Neural cell (in vitro differentiated cells): ENCODE results near the gene PRKCA. TPM values are rescaled to one million over a fixed set of nuclear protein-coding genes. Genes with fewer than 3 reads are reported as not detected.

Experiments
- H2AFZ ChIP-seq: fragments of 200-600, 300-800 bp; sonication (generic), shearing (Covaris generic); 2 replicates; pipeline ENCODE4 v1.6.0; 2014; ENCODE audit warnings: low read depth, mild to moderate bottlenecking, antibody characterized with exemption, low read length, moderate library complexity
- H3F3A ChIP-seq: fragments of 200-600 bp; shearing (Covaris generic); 2 replicates; pipeline ENCODE4 v1.6.1; 2016; ENCODE audit warnings: mild to moderate bottlenecking, moderate library complexity, mixed read lengths, antibody characterized with exemption, low read length; ENCODE audit not compliant: insufficient read depth, poor library complexity, severe bottlenecking
- H3K27ac ChIP-seq: fragments of 200-600, 300-800 bp; sonication (generic), shearing (Covaris generic); 2 replicates; pipeline ENCODE4 v1.5.1; 2014; ENCODE audit warnings: mild to moderate bottlenecking, low read length, moderate library complexity
- H3K27me3 ChIP-seq: fragments of 300-800, 200-600 bp; sonication (generic), shearing (Covaris generic); 2 replicates; pipeline ENCODE4 v1.6.0; 2014; ENCODE audit warnings: mild to moderate bottlenecking, low read depth, low read length, moderate library complexity; ENCODE audit not compliant: insufficient read depth
- H3K36me3 ChIP-seq: fragments of 300-800, 200-600 bp; sonication (generic), shearing (Covaris generic); 2 replicates; pipeline ENCODE4 v1.5.1; 2014; ENCODE audit warnings: mild to moderate bottlenecking, antibody characterized with exemption, low read length, moderate library complexity; ENCODE audit not compliant: insufficient read depth
- H3K4me2 ChIP-seq: fragments of 300-800, 200-600 bp; sonication (generic), shearing (Covaris generic); 2 replicates; pipeline ENCODE4 v1.6.0; 2014; ENCODE audit warnings: mild to moderate bottlenecking, low read length
- H3K4me3 ChIP-seq: fragments of 300-800, 200-600 bp; sonication (generic), shearing (Covaris generic); 2 replicates; pipeline ENCODE4 v1.5.1; 2014; ENCODE audit warnings: mild to moderate bottlenecking, low read length, moderate library complexity
- H3K79me2 ChIP-seq: fragments of 200-600 bp; shearing (Covaris generic); replicated peaks from 2 replicates; pipeline ENCODE4 v1.6.0; 2014; ENCODE audit warnings: mild to moderate bottlenecking, low read length, moderate library complexity; ENCODE audit not compliant: insufficient read depth
- H3K9ac ChIP-seq: fragments of 300-800, 200-600 bp; sonication (generic), shearing (Covaris generic); 2 replicates; pipeline ENCODE4 v1.6.1; 2016; ENCODE audit warnings: mild to moderate bottlenecking, low read length, mixed read lengths
- H3K9me2 ChIP-seq: fragments of 200-600 bp; shearing (Covaris generic); 2 replicates; pipeline ENCODE4 v1.6.1; 2016; ENCODE audit warnings: mild to moderate bottlenecking, low read length, mixed read lengths; ENCODE audit not compliant: insufficient read depth
- H3K9me3 ChIP-seq: fragments of 200-600, 300-800 bp; sonication (generic), shearing (Covaris generic); 2 replicates; pipeline ENCODE4 v1.6.1; 2016; ENCODE audit warnings: mild to moderate bottlenecking, mixed run types, low read length, moderate library complexity, mixed read lengths
- H4K20me1 ChIP-seq: fragments of 200-600 bp; shearing (Covaris generic); 2 replicates; pipeline ENCODE4 v1.6.1; 2016; ENCODE audit warnings: mild to moderate bottlenecking, mixed run types; ENCODE audit not compliant: insufficient read depth
- EP300 ChIP-seq: fragments of 450-650 bp; conservative IDR thresholded peaks from 2 replicates; pipeline ENCODE4 v1.6.1; 2014; ENCODE audit warnings: antibody characterized with exemption, mild to moderate bottlenecking, moderate library complexity; ENCODE audit not compliant: poor library complexity, severe bottlenecking
- EZH2 ChIP-seq: fragments of 200-600, 300-800 bp; shearing (Covaris generic), sonication (generic); IDR thresholded peaks from 2 replicates; pipeline ENCODE4 v1.6.1; 2014; ENCODE audit warnings: antibody characterized with exemption, low read length, borderline replicate concordance, mild to moderate bottlenecking; ENCODE audit not compliant: insufficient read depth, poor library complexity, severe bottlenecking
- MXI1 ChIP-seq: fragments of 450-650 bp; conservative IDR thresholded peaks from 2 replicates; pipeline ENCODE4 v1.6.1; 2014; ENCODE audit warnings: antibody characterized with exemption, mild to moderate bottlenecking; ENCODE audit not compliant: poor library complexity, severe bottlenecking
- POLR2AphosphoS5 ChIP-seq: IDR thresholded peaks from 2 replicates; pipeline ENCODE4 v1.6.1; 2012
- RAD21 ChIP-seq: fragments of 450-650 bp; conservative IDR thresholded peaks from 2 replicates; pipeline ENCODE4 v1.6.1; 2014; ENCODE audit warnings: antibody characterized with exemption, mild to moderate bottlenecking, moderate library complexity
- SMC3 ChIP-seq: fragments of 450-650 bp; conservative IDR thresholded peaks from 2 replicates; pipeline ENCODE4 v1.6.1; 2014; ENCODE audit warnings: antibody characterized with exemption, mild to moderate bottlenecking, moderate library complexity; ENCODE audit not compliant: poor library complexity
- TAF1 ChIP-seq: IDR thresholded peaks from 2 replicates; pipeline ENCODE4 v1.6.1; 2012; ENCODE audit warnings: low read depth
- polyA plus RNA-seq: library from polyadenylated mRNA; depleted of rRNA; stranded (reverse); fragments of >200 nt; gene quantifications from 2 replicates; pipeline ENCODE4 v1.2.3, GENCODE V29; 2014
- TF ChIP-seq, protein P1 (sequence below): IDR thresholded peaks from 2 replicates; pipeline ENCODE4 v1.6.1; 2012; ENCODE audit warnings: borderline replicate concordance
- TF ChIP-seq, protein P2 (sequence below): fragments of 450-650 bp; IDR thresholded peaks from 2 replicates; pipeline ENCODE4 v1.5.1; 2014; ENCODE audit warnings: antibody characterized with exemption, mild to moderate bottlenecking, moderate library complexity; ENCODE audit not compliant: poor library complexity, severe bottlenecking

The PRKCA gene
- polyA plus RNA-seq, 1 donor from 2014 or later = 5.9 TPM

DNA sequence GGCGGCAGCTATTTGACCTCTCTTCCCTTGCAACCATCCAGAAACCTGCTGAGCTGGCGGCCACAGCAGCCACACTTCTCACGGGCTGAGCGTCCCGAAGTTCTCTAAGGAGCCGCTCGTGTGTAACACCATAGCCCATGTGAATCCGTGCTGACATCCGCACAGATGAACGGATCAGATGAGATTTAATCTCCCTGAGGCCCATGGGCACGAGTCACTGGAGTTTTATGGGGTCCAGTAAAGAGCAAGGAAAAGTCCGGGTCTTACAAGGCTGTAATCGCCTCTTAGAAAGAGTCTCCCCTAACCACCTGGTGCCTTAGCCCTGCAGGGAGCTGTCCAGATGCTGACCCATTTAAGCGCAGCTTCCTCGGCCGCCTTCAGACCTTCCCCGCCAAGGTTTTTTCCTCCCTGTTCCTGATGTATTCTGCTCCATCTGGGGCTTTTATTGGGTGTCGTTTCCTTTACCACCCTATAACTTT is 527.0 kb downstream of the PRKCA start:
- Histone ChIP-seq H4K20me1 (no peaks in the 10 kb centered on the region), H3K4me3 (no peak overlapping the region), H3K9me2 (no peaks in the 10 kb centered on the region)

DNA sequence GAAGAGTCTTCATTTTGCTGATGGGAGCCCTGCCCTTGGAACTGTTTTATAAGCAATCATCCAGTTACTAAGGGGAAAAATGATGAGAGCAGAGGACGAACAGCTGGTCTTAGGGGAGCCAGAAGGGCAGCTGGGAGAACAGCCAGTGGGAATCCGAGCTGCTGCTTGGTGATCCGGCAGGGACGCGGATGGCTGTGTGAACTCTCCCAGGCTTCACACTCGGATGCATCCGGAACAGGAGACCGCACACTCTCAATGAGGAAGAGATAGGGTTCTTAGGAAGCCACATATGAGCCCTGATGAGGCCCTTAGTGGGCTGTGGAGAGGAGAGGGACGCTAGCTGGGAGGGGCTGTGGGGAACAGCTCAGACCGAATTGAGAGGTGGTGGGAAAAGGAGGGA is 527.5 kb downstream of the PRKCA start:
- TF ChIP-seq RAD21 (no peak), EP300 (no peak), TAF1 (no peak), MXI1 (no peak), POLR2AphosphoS5 (no peak), SMC3 (no peak)
- TF ChIP-seq, protein P1, sequence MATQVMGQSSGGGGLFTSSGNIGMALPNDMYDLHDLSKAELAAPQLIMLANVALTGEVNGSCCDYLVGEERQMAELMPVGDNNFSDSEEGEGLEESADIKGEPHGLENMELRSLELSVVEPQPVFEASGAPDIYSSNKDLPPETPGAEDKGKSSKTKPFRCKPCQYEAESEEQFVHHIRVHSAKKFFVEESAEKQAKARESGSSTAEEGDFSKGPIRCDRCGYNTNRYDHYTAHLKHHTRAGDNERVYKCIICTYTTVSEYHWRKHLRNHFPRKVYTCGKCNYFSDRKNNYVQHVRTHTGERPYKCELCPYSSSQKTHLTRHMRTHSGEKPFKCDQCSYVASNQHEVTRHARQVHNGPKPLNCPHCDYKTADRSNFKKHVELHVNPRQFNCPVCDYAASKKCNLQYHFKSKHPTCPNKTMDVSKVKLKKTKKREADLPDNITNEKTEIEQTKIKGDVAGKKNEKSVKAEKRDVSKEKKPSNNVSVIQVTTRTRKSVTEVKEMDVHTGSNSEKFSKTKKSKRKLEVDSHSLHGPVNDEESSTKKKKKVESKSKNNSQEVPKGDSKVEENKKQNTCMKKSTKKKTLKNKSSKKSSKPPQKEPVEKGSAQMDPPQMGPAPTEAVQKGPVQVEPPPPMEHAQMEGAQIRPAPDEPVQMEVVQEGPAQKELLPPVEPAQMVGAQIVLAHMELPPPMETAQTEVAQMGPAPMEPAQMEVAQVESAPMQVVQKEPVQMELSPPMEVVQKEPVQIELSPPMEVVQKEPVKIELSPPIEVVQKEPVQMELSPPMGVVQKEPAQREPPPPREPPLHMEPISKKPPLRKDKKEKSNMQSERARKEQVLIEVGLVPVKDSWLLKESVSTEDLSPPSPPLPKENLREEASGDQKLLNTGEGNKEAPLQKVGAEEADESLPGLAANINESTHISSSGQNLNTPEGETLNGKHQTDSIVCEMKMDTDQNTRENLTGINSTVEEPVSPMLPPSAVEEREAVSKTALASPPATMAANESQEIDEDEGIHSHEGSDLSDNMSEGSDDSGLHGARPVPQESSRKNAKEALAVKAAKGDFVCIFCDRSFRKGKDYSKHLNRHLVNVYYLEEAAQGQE = peak; percentile 19
- Histone ChIP-seq H3F3A (no peaks in the 10 kb centered on the region), H2AFZ (no peak overlapping the region), H3K4me2 (no peak overlapping the region), H3K27me3 (peaks cover 8% of the 10 kb centered on the region), H3K9ac (no peak overlapping the region), H3K9me2 (no peaks in the 10 kb centered on the region), H3K36me3 (no peaks in the 10 kb centered on the region), H3K79me2 (no peaks in the 10 kb centered on the region), H3K27ac (no peak overlapping the region), H3K4me3 (peak overlapping the region; percentile 10), H4K20me1 (no peaks in the 10 kb centered on the region), H3K9me3 (no peaks in the 10 kb centered on the region)

More for the DNA sequence above, 527.0 kb downstream of the PRKCA start:
- Histone ChIP-seq H2AFZ (no peak overlapping the region), H3K4me2 (no peak overlapping the region), H3F3A (no peaks in the 10 kb centered on the region), H3K27me3 (peaks cover 4% of the 10 kb centered on the region), H3K36me3 (no peaks in the 10 kb centered on the region), H3K79me2 (no peaks in the 10 kb centered on the region), H3K9me3 (no peaks in the 10 kb centered on the region), H3K27ac (no peak overlapping the region), H3K9ac (no peak overlapping the region)
- TF ChIP-seq, protein P2, sequence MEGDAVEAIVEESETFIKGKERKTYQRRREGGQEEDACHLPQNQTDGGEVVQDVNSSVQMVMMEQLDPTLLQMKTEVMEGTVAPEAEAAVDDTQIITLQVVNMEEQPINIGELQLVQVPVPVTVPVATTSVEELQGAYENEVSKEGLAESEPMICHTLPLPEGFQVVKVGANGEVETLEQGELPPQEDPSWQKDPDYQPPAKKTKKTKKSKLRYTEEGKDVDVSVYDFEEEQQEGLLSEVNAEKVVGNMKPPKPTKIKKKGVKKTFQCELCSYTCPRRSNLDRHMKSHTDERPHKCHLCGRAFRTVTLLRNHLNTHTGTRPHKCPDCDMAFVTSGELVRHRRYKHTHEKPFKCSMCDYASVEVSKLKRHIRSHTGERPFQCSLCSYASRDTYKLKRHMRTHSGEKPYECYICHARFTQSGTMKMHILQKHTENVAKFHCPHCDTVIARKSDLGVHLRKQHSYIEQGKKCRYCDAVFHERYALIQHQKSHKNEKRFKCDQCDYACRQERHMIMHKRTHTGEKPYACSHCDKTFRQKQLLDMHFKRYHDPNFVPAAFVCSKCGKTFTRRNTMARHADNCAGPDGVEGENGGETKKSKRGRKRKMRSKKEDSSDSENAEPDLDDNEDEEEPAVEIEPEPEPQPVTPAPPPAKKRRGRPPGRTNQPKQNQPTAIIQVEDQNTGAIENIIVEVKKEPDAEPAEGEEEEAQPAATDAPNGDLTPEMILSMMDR = no peak
- TF ChIP-seq MXI1 (no peak), RAD21 (no peak), TAF1 (no peak), EZH2 (no peak)
- TF ChIP-seq, protein P1 = peak; percentile 46
